Measurements from ENCODE around the gene SH3RF2. TPM values are rescaled to one million over a fixed set of nuclear protein-coding genes. Genes with fewer than 3 reads are reported as not detected.

SH3RF2 gene
- total and polyA plus RNA-seq, 2 donors (not counting 1 experiment from before 2014, with no cell fraction given): 0.03 TPM; not detected in 1

GRCh38 chr5:146073239-146073900 lies 137.0 kb downstream of the SH3RF2 start:
- H4K20me1 ChIP-seq (ENCODE audit: control insufficient read depth, insufficient read depth, low read length, poor library complexity, severe bottlenecking): no peaks in the 10 kb centered on the region

GRCh38 chr5:146076028-146076427 lies 139.7 kb downstream of the SH3RF2 start:
- Histone ChIP-seq H3K9me3 (ENCODE audit: control extremely low read depth in 1 of 3, control insufficient read depth in 2 of 3, insufficient read depth in 1 of 3, low read length in 2 of 3) (no peaks in the 10 kb centered on the region), H3K4me3 (ENCODE audit: control extremely low read depth in 1 of 5, extremely low read depth in 1 of 5, insufficient read depth in 1 of 5, low read depth in 2 of 5, low read length in 4 of 5) (no peak overlapping the region), H2AFZ (ENCODE audit: insufficient read depth, low read depth, low read length, poor library complexity, severe bottlenecking) (no peak overlapping the region), H3K27me3 (replicated peaks in 1 of 4; ENCODE audit: control extremely low read depth in 1 of 4, control insufficient read depth in 3 of 4, insufficient read depth in 4 of 4, low read length in 3 of 4) (no peaks in the 10 kb centered on the region), H3K9ac (ENCODE audit: low read length) (no peak overlapping the region), H3K79me2 (ENCODE audit: control insufficient read depth, insufficient read depth, low read length) (no peaks in the 10 kb centered on the region), H3K27ac (ENCODE audit: low read length in 2 of 2) (no peak overlapping the region), H3K36me3 (replicated peaks in 1 of 2; ENCODE audit: control extremely low read depth in 1 of 2, control insufficient read depth in 1 of 2, extremely low read depth in 1 of 2, insufficient read depth in 2 of 2, low read length in 1 of 2) (no peaks in the 10 kb centered on the region), H4K20me1 (ENCODE audit: control insufficient read depth, insufficient read depth, low read length, poor library complexity, severe bottlenecking) (no peaks in the 10 kb centered on the region), H3K4me1 (ENCODE audit: control insufficient read depth in 2 of 2, insufficient read depth in 2 of 2, low read length in 2 of 2) (peaks cover 0 to 4% of the 10 kb centered on the region in 2 donors), H3K4me2 (replicated peaks; ENCODE audit: low read depth, low read length, poor library complexity, severe bottlenecking) (no peak overlapping the region)
- intact Hi-C loops (cut with micrococcal nuclease): no loop called here
- Mint-ChIP-seq H3K4me3 (no peak overlapping the region), H3K4me1 (peaks cover 5% of the 10 kb centered on the region), H3K9me3 (ENCODE audit: insufficient read depth) (no peaks in the 10 kb centered on the region), H3K27me3 (peaks cover 11% of the 10 kb centered on the region), H3K27ac (no peak overlapping the region)
- ATAC-seq (ENCODE audit: low read depth) (no peak), DNase-seq (no peak)
- 27% methylated on average over 3 of the region's 4 CpGs for WGBS (ENCODE audit: insufficient coverage)
- CTCF ChIA-PET: no interaction called here
- POLR2A ChIA-PET: no interaction called here
- TF ChIP-seq EZH2 (IDR thresholded peaks at IDR 0.05; ENCODE audit: borderline replicate concordance, insufficient read depth, low read depth, low read length, poor library complexity, severe bottlenecking): no peak
- TF ChIP-seq, protein P1, sequence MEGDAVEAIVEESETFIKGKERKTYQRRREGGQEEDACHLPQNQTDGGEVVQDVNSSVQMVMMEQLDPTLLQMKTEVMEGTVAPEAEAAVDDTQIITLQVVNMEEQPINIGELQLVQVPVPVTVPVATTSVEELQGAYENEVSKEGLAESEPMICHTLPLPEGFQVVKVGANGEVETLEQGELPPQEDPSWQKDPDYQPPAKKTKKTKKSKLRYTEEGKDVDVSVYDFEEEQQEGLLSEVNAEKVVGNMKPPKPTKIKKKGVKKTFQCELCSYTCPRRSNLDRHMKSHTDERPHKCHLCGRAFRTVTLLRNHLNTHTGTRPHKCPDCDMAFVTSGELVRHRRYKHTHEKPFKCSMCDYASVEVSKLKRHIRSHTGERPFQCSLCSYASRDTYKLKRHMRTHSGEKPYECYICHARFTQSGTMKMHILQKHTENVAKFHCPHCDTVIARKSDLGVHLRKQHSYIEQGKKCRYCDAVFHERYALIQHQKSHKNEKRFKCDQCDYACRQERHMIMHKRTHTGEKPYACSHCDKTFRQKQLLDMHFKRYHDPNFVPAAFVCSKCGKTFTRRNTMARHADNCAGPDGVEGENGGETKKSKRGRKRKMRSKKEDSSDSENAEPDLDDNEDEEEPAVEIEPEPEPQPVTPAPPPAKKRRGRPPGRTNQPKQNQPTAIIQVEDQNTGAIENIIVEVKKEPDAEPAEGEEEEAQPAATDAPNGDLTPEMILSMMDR (IDR thresholded peaks at IDR 0.05): no peak

More at GRCh38 chr5:146073239-146073900, 137.0 kb downstream of the SH3RF2 start:
- Mint-ChIP-seq H3K27ac (no peak overlapping the region), H3K9me3 (ENCODE audit: insufficient read depth) (no peaks in the 10 kb centered on the region), H3K4me3 (no peak overlapping the region), H3K27me3 (peaks cover 11% of the 10 kb centered on the region), H3K4me1 (no peaks in the 10 kb centered on the region)
- no peaks in the 10 kb centered on the region for H3K36me3 ChIP-seq (replicated peaks in 1 of 2; ENCODE audit: control extremely low read depth in 1 of 2, control insufficient read depth in 1 of 2, extremely low read depth in 1 of 2, insufficient read depth in 2 of 2, low read length in 1 of 2)
- DNase-seq: no peak
- intact Hi-C loops (cut with micrococcal nuclease): no loop called here
- H2AFZ ChIP-seq (ENCODE audit: insufficient read depth, low read depth, low read length, poor library complexity, severe bottlenecking): no peak overlapping the region
- no peaks in the 10 kb centered on the region for H3K27me3 ChIP-seq (replicated peaks in 1 of 4; ENCODE audit: control extremely low read depth in 1 of 4, control insufficient read depth in 3 of 4, insufficient read depth in 4 of 4, low read length in 3 of 4)
- no peak for ATAC-seq (ENCODE audit: low read depth)
- no peak overlapping the region for H3K27ac ChIP-seq (ENCODE audit: low read length in 2 of 2)
- ChIA-PET CTCF (no interaction called here), POLR2A (no interaction called here)
- 92% methylated on average over 8 of the region's 9 CpGs for WGBS (ENCODE audit: insufficient coverage)
- H3K4me3 ChIP-seq (ENCODE audit: control extremely low read depth in 1 of 5, extremely low read depth in 1 of 5, insufficient read depth in 1 of 5, low read depth in 2 of 5, low read length in 4 of 5): no peak overlapping the region
- H3K79me2 ChIP-seq (ENCODE audit: control insufficient read depth, insufficient read depth, low read length): no peaks in the 10 kb centered on the region
- no peaks in the 10 kb centered on the region for H3K4me1 ChIP-seq (ENCODE audit: control insufficient read depth in 2 of 2, insufficient read depth in 2 of 2, low read length in 2 of 2)
- H3K9ac ChIP-seq (ENCODE audit: low read length): no peak overlapping the region
- no peak overlapping the region for H3K4me2 ChIP-seq (replicated peaks; ENCODE audit: low read depth, low read length, poor library complexity, severe bottlenecking)
- no peak for TF ChIP-seq EZH2 (IDR thresholded peaks at IDR 0.05; ENCODE audit: borderline replicate concordance, insufficient read depth, low read depth, low read length, poor library complexity, severe bottlenecking)
- TF ChIP-seq, protein P1 (IDR thresholded peaks at IDR 0.05): no peak
- no peaks in the 10 kb centered on the region for H3K9me3 ChIP-seq (ENCODE audit: control extremely low read depth in 1 of 3, control insufficient read depth in 2 of 3, insufficient read depth in 1 of 3, low read length in 2 of 3)

Data from B cell (primary cell).